HCT116 (cell line): Measurements from ENCODE around the gene EEIG1.

Experiments used
- EZH2 ChIP-seq: fragments of 200-600 bp; sonication (generic); IDR thresholded peaks from 2 replicates; pipeline ENCODE4 v1.6.1; 2017; ENCODE audit warnings: antibody characterized with exemption, mixed run types
- EZH2phosphoT487 ChIP-seq: fragments of 200-600 bp; IDR thresholded peaks from 2 replicates; pipeline ENCODE4 v1.6.1; 2018; ENCODE audit warnings: antibody characterized with exemption, borderline replicate concordance
- POLR2A ChIP-seq: IDR thresholded peaks from 2 replicates; pipeline ENCODE4 v1.7.0; 2011; ENCODE audit warnings: borderline replicate concordance; ENCODE audit not compliant: insufficient read depth, insufficient read length; ENCODE audit errors: extremely low read depth
- POLR2AphosphoS5 ChIP-seq: IDR thresholded peaks from 2 replicates; pipeline ENCODE4 v1.6.1; 2011; ENCODE audit warnings: mild to moderate bottlenecking, low read depth, low read length, moderate library complexity
- YY1 ChIP-seq: IDR thresholded peaks from 2 replicates; pipeline ENCODE4 v1.6.1; 2011; ENCODE audit warnings: low read length, low read depth, moderate library complexity, mild to moderate bottlenecking; ENCODE audit not compliant: insufficient replicate concordance; ENCODE audit errors: extremely low read depth
- ZFX ChIP-seq: fragments of 450-650 bp; IDR thresholded peaks from 2 replicates; pipeline ENCODE4 v1.6.1; 2017
- TF ChIP-seq, protein P1 (sequence below), 3 experiments: fragments of 200-600 bp in 1 of 3; sonication (generic) in 1 of 3; IDR thresholded peaks in 2 of 3; conservative IDR thresholded peaks in 1 of 3; 2 replicates each; pipeline ENCODE4 v1.5.1; 2012 to 2017; ENCODE audit warnings: low read depth in 2 of 3, low read length in 2 of 3, antibody characterized with exemption in 1 of 3, borderline replicate concordance in 1 of 3, control low read depth in 1 of 3, mild to moderate bottlenecking in 1 of 3, mixed read lengths in 1 of 3, mixed run types in 1 of 3, moderate library complexity in 1 of 3; ENCODE audit not compliant: insufficient read depth in 1 of 3

DNA sequence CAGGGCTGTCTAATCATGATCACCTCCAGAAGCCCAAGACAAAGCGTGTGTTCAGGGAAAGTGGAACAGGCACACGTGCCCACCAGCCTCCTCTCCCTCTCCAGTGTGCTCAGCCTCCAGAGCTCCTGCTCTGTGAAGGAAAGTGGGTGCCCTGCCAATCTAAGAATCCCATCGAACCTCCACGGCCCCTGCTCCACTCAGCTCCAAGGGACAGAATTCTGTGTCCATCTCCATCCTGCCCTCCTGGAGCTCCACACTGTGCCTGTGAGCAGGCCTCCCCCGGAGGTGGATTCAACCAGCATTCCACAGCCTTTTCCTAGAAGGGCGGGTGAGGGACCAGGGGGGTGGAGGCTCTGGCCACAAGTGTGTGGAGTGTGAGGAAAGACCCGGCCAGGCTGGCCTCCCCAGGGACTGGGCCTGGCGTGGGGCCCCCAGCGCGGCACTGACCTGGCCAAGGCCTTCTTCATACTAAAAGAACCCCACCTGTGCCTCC, 6.0 kb downstream of the EEIG1 start:
- TF ChIP-seq, protein P1, sequence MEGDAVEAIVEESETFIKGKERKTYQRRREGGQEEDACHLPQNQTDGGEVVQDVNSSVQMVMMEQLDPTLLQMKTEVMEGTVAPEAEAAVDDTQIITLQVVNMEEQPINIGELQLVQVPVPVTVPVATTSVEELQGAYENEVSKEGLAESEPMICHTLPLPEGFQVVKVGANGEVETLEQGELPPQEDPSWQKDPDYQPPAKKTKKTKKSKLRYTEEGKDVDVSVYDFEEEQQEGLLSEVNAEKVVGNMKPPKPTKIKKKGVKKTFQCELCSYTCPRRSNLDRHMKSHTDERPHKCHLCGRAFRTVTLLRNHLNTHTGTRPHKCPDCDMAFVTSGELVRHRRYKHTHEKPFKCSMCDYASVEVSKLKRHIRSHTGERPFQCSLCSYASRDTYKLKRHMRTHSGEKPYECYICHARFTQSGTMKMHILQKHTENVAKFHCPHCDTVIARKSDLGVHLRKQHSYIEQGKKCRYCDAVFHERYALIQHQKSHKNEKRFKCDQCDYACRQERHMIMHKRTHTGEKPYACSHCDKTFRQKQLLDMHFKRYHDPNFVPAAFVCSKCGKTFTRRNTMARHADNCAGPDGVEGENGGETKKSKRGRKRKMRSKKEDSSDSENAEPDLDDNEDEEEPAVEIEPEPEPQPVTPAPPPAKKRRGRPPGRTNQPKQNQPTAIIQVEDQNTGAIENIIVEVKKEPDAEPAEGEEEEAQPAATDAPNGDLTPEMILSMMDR (IDR thresholded peaks at IDR 0.05 in 2 of 3, conservative IDR thresholded peaks at IDR 0.05 in 1 of 3; ENCODE audit: borderline replicate concordance in 1 of 3, insufficient read depth in 1 of 3, low read depth in 2 of 3, low read length in 2 of 3) = no peak
- no peak for TF ChIP-seq EZH2phosphoT487
- TF ChIP-seq POLR2A = no peak
- no peak for TF ChIP-seq ZFX
- no peak for TF ChIP-seq EZH2
- TF ChIP-seq POLR2AphosphoS5 = no peak
- TF ChIP-seq YY1 = no peak
